Breast epithelium (tissue), 4 donors: ENCODE measurements around the gene NSMF. TPM values are rescaled to one million over a fixed set of nuclear protein-coding genes. Genes with fewer than 3 reads are reported as not detected.

Experiments
- DNase-seq, 2 donors: peaks; one replicate each; pipeline ENCODE4 v3.0.0-alpha.2; 2019; ENCODE audit warnings: low spot score in 2 of 2
- H3K27ac ChIP-seq, 2 donors: fragments of 200-600 bp; sonication (generic) in 1 of 2; one replicate each; pipeline ENCODE4 v1.5.1; 2016 to 2019; ENCODE audit warnings: mild to moderate bottlenecking in 1 of 2
- H3K27me3 ChIP-seq, 2 donors: fragments of 200-600 bp; sonication (generic) in 1 of 2; one replicate each; pipeline versions ENCODE4 v1.5.1 to v1.6.0; 2017 to 2019; ENCODE audit warnings: control low read depth in 1 of 2, mild to moderate bottlenecking in 1 of 2
- H3K36me3 ChIP-seq: fragments of 200-600 bp; one replicate; pipeline ENCODE4 v1.5.1; 2019
- H3K4me1 ChIP-seq, 2 donors: fragments of 200-600 bp; sonication (generic); one replicate each; pipeline ENCODE4 v1.5.1; 2016 to 2019; ENCODE audit warnings: control low read depth in 1 of 2
- H3K4me3 ChIP-seq, 3 donors: fragments of 200-600 bp; sonication (generic); 1 replicate in 2 of 3; 2 replicates in 1 of 3; pipeline ENCODE4 v1.5.1; 2016 to 2019; ENCODE audit warnings: mild to moderate bottlenecking in 3 of 3, moderate library complexity in 2 of 3
- H3K9me3 ChIP-seq, 2 donors: fragments of 200-600 bp; sonication (generic) in 1 of 2; one replicate each; pipeline ENCODE4 v1.5.1; 2016 to 2019; ENCODE audit warnings: control low read depth in 1 of 2
- CTCF ChIP-seq, 3 donors: fragments of 450-650 bp; IDR thresholded peaks; one replicate each; pipeline ENCODE4 v1.5.1; 2016 to 2017; ENCODE audit warnings: antibody characterized with exemption in 3 of 3, mild to moderate bottlenecking in 3 of 3, moderate library complexity in 3 of 3
- POLR2A ChIP-seq: fragments of 450-650 bp; IDR thresholded peaks from one replicate; pipeline ENCODE4 v1.6.1; 2016; ENCODE audit warnings: antibody characterized with exemption, mild to moderate bottlenecking, moderate library complexity
- POLR2AphosphoS5 ChIP-seq, 3 donors: sonication (generic); formaldehyde crosslinking; IDR thresholded peaks; one replicate each; pipeline ENCODE4 v1.6.1; 2017; ENCODE audit warnings: antibody characterized with exemption in 3 of 3
- intact Hi-C: fragments of 100-400 bp; cut with DNase I; formaldehyde crosslinking; loops from one replicate; pipeline ENCODE4 v1.15.1; 2023; ENCODE audit warnings: low total_unique reads
- total RNA-seq, 3 donors: library from RNA; depleted of rRNA; stranded (reverse); fragments of >200 nt; gene quantifications; one replicate each; pipeline ENCODE4 v1.1.0, GENCODE V29; 2016

The NSMF gene
- total RNA-seq, 3 donors from 2014 or later = 30.9 to 38.4 (median 37.4) TPM

GRCh38 chr9:137441289-137441934, 17.7 kb downstream of the NSMF start, which contains the start of gene ENTPD8:
Gene ENTPD8, minus strand, starts transcription at chr9:137441357. Its CDS starts 3,072 bp downstream, at chr9:137438285.
- Histone ChIP-seq H3K9me3 (no peaks in the 10 kb centered on the region), H3K36me3 (no peaks in the 10 kb centered on the region), H3K4me1 (peaks cover 8 to 13% of the 10 kb centered on the region in 2 donors), H3K27ac (no peak within 1 kb of the TSS), H3K4me3 (peak within 1 kb of the TSS; percentile 26 to 68 (median 55)), H3K27me3 (no peaks in the 10 kb centered on the region)
- intact Hi-C loops = no loop called here
- TF ChIP-seq POLR2A = no peak
- no peak for TF ChIP-seq POLR2AphosphoS5 (IDR thresholded peaks at IDR 0.05)
- TF ChIP-seq CTCF (IDR thresholded peaks at IDR 0.05) = no peak
- DNase-seq = no peak

DNA sequence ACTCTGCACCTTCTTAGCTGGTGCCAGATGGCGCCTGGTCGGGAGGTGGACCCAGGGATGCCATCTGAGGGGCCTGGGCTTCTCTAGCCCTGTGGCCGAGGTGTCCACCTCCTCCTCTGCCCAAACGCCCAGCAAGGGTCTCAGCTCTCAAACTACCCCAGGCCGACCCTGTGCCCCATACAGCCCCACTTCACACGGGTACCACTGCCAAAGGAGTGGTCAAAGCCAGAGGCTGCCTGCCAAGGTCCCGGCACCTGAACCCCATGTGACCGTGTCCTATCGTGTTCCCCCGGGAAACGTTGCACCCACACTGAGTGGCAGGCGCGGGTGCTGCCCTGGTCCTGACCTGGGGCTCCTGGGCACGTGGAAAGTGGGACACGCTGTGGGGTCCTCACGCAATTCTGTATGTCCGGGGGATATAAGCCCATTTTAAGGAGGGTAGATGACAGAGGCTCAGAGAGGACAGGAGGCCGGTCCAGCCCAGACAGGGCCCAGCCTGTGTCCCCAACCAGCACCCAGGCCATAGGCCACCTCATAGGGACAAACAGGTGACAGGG, 19.9 kb downstream of the NSMF start:
- H3K27ac ChIP-seq = no peak overlapping the region
- no peak for DNase-seq
- TF ChIP-seq POLR2AphosphoS5 (IDR thresholded peaks at IDR 0.05) (no peak), CTCF (IDR thresholded peaks at IDR 0.05) (no peak), POLR2A (no peak)
- peaks cover 7 to 12% of the 10 kb centered on the region in 2 donors for H3K4me1 ChIP-seq
- no peaks in the 10 kb centered on the region for H3K9me3 ChIP-seq
- no peaks in the 10 kb centered on the region for H3K36me3 ChIP-seq
- intact Hi-C loops = loop anchor here (10.0 kb wide), 1 partner anchor 154 kb away; no protein-coding TSS in a partner anchor
- H3K27me3 ChIP-seq = no peaks in the 10 kb centered on the region
- no peak overlapping the region for H3K4me3 ChIP-seq

- no peaks in the 10 kb centered on the region for H3K36me3 ChIP-seq
- no peak for DNase-seq
- H3K4me1 ChIP-seq = peaks cover 7 to 12% of the 10 kb centered on the region in 2 donors
- intact Hi-C loops = loop anchor here (10.0 kb wide), 1 partner anchor 154 kb away; no protein-coding TSS in a partner anchor
- H3K27me3 ChIP-seq = no peaks in the 10 kb centered on the region
- no peak overlapping the region for H3K27ac ChIP-seq
- no peak for TF ChIP-seq CTCF (IDR thresholded peaks at IDR 0.05)
- no peak for TF ChIP-seq POLR2A
- TF ChIP-seq POLR2AphosphoS5 (IDR thresholded peaks at IDR 0.05) = no peak
- no peaks in the 10 kb centered on the region for H3K9me3 ChIP-seq
- no peak overlapping the region for H3K4me3 ChIP-seq
These were observed 20.5 kb downstream of the NSMF start for GRCh38 chr9:137438591-137439157.

GRCh38 chr9:137437691-137438590, 21.2 kb downstream of the NSMF start:
- TF ChIP-seq CTCF (IDR thresholded peaks at IDR 0.05) = no peak
- TF ChIP-seq POLR2AphosphoS5 (IDR thresholded peaks at IDR 0.05) = no peak
- no peak for TF ChIP-seq POLR2A
- Histone ChIP-seq H3K36me3 (no peaks in the 10 kb centered on the region), H3K9me3 (no peaks in the 10 kb centered on the region), H3K27me3 (no peaks in the 10 kb centered on the region), H3K4me1 (peaks cover 7 to 12% of the 10 kb centered on the region in 2 donors), H3K4me3 (no peak overlapping the region), H3K27ac (no peak overlapping the region)
- DNase-seq = no peak
- intact Hi-C loops = loop anchor here (10.0 kb wide), 1 partner anchor 153 kb away; no protein-coding TSS in a partner anchor
